H1 (cell line): Measurements from ENCODE around the gene AP3D1. TPM values are rescaled to one million over a fixed set of nuclear protein-coding genes. Genes with fewer than 3 reads are reported as not detected.

ENCODE experiments used
- CBX5 ChIP-seq: fragments of 300-800, 300-1000 bp; sonication (generic); IDR thresholded peaks from 2 replicates; pipeline ENCODE4 v1.7.1; 2016; ENCODE audit warnings: antibody characterized with exemption, low read length, low read depth
- CEBPB ChIP-seq: IDR thresholded peaks from 2 replicates; pipeline ENCODE4 v1.6.1; 2012; ENCODE audit warnings: low read depth, low read length
- CHD1 ChIP-seq: IDR thresholded peaks from 2 replicates; pipeline ENCODE4 v1.6.1; 2012; ENCODE audit warnings: low read depth, low read length, improper control_type of control experiment
- RBBP5 ChIP-seq: IDR thresholded peaks from 2 replicates; pipeline ENCODE4 v1.7.1; 2012; ENCODE audit warnings: low read depth, mild to moderate bottlenecking, inconsistent platforms, low read length, moderate library complexity, borderline replicate concordance
- SAP30 ChIP-seq: fragments of 300-600 bp; sonication (generic); IDR thresholded peaks from 2 replicates; pipeline ENCODE4 v1.7.1; 2012; ENCODE audit warnings: low read length, moderate library complexity, mild to moderate bottlenecking, inconsistent platforms; ENCODE audit not compliant: insufficient read depth, insufficient replicate concordance
- polyA plus RNA-seq, 7 experiments: library from polyadenylated mRNA; depleted of rRNA in 3 of 7; stranded (reverse) in 5 of 7; unstranded in 2 of 7; fragments of >200 nt in 5 of 7; fragments of 200-250 nt in 2 of 7; gene quantifications; 1 replicate in 5 of 7; 2 replicates in 1 of 7; 4 replicates in 1 of 7; pipeline versions ENCODE4 v1.2.1 to v1.2.3, GENCODE V29; 2011 to 2013; ENCODE audit warnings: missing spikeins in 2 of 7, mixed read lengths in 2 of 7
- total RNA-seq: library from RNA; stranded (reverse); fragmentation: NEBNext Ultra II Directional; extraction: Animal tissue kit (Norgen Biotek cat#: 25700); gene quantifications from 2 replicates; pipeline ENCODE4 v1.2.1, GENCODE V29; 2021
- TF ChIP-seq, protein P1 (sequence below): IDR thresholded peaks from 2 replicates; pipeline ENCODE4 v1.6.1; 2012; ENCODE audit warnings: low read length, inconsistent platforms

Gene AP3D1
- total and polyA plus RNA-seq, 2 of the 8 experiments (the other 6 are each of a cell fraction or from before 2014, with no cell fraction given): 161 to 174 TPM

- TF ChIP-seq, protein P1, sequence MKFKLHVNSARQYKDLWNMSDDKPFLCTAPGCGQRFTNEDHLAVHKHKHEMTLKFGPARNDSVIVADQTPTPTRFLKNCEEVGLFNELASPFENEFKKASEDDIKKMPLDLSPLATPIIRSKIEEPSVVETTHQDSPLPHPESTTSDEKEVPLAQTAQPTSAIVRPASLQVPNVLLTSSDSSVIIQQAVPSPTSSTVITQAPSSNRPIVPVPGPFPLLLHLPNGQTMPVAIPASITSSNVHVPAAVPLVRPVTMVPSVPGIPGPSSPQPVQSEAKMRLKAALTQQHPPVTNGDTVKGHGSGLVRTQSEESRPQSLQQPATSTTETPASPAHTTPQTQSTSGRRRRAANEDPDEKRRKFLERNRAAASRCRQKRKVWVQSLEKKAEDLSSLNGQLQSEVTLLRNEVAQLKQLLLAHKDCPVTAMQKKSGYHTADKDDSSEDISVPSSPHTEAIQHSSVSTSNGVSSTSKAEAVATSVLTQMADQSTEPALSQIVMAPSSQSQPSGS: no peak
- no peak for TF ChIP-seq CEBPB
- TF ChIP-seq CBX5: no peak
- TF ChIP-seq SAP30: no peak
- no peak for TF ChIP-seq CHD1
- no peak for TF ChIP-seq RBBP5
- TF ChIP-seq, all 59 proteins: peak for 0
These were observed 96.6 kb downstream of the AP3D1 start (continued) for GRCh38 chr19:2054763-2055162.
